Activated CD4-positive, alpha-beta memory T cell treated with anti-CD3 and anti-CD28 coated beads for 36 hours (primary cell): Measurements from ENCODE around the gene TMEM217. TPM values are rescaled to one million over a fixed set of nuclear protein-coding genes. Genes with fewer than 3 reads are reported as not detected.

Experiments
- CTCF ChIA-PET: fragments of 350-600 bp; sonication (Branson Sonifier 250); formaldehyde crosslinking; loops from one replicate; lab custom pipeline; 2021; ENCODE audit warnings: antibody characterized with exemption, inconsistent platforms; lab: Charles Lee
- POLR2A ChIA-PET: fragments of 350-600 bp; sonication (Branson Sonifier 250); formaldehyde crosslinking; loops from one replicate; lab custom pipeline; 2021; ENCODE audit warnings: antibody characterized with exemption; lab: Charles Lee
- DNase-seq: peaks from one replicate; pipeline ENCODE4 v3.0.0-alpha.2; 2020
- H3K27ac Mint-ChIP-seq: one replicate; pipeline ENCODE4 v1.8.0; 2021; ENCODE audit warnings: mixed read lengths
- H3K27me3 Mint-ChIP-seq: one replicate; pipeline ENCODE4 v1.8.0; 2021; ENCODE audit warnings: mixed read lengths
- H3K36me3 Mint-ChIP-seq: one replicate; pipeline ENCODE4 v1.8.0; 2021; ENCODE audit warnings: mixed read lengths
- H3K4me1 Mint-ChIP-seq: one replicate; pipeline ENCODE4 v1.8.0; 2021; ENCODE audit warnings: low read depth, mixed read lengths
- H3K4me3 Mint-ChIP-seq: one replicate; pipeline ENCODE4 v1.8.0; 2021; ENCODE audit warnings: mild to moderate bottlenecking, mixed read lengths
- H3K9me3 Mint-ChIP-seq: one replicate; pipeline ENCODE4 v1.8.0; 2021; ENCODE audit warnings: mixed read lengths
- intact Hi-C: fragments of 100-400 bp; cut with micrococcal nuclease; formaldehyde crosslinking; loops from one replicate; pipeline ENCODE4 v1.15.1; 2023
- total RNA-seq, 2 experiments: library from RNA; stranded (reverse); gene quantifications; one replicate each; pipeline ENCODE4 v1.2.3, GENCODE V29; 2021

The TMEM217 gene
- total RNA-seq, 2 experiments from 2014 or later: 2.2 to 3.3 TPM

DNA sequence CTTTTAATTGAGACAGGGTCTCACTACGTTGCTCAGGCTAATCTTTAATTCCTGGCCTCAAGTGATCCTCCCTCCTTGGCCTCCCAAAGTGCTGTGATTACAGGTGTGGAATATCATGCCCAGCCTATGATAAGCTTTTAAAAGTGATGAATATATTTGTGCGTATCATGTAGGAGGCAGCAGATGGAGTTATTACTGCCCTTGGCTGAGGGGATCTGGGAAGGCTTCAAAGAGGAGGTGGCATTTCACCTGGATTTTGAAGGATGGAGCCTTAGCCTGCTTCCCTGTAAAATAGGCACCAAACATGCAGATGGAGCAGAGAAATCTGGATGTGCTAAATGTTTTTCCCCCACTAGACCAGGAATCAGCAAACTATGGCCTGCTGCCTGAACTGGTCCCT lies 77.9 kb downstream of the TMEM217 start:
- Mint-ChIP-seq H3K36me3 (peaks cover 17% of the 10 kb centered on the region), H3K4me3 (no peak overlapping the region), H3K27ac (peak overlapping the region; percentile 51), H3K9me3 (no peaks in the 10 kb centered on the region), H3K4me1 (peaks cover 59% of the 10 kb centered on the region), H3K27me3 (no peaks in the 10 kb centered on the region)
- DNase-seq: no peak
- intact Hi-C loops: no loop called here
- POLR2A ChIA-PET: no interaction called here
- CTCF ChIA-PET: interaction anchor here (0.7 to 16.6 kb wide), 5 partner anchors 9 to 155 kb away, joined by 3 to 560 read pairs (median 4); no protein-coding TSS in a partner anchor

DNA sequence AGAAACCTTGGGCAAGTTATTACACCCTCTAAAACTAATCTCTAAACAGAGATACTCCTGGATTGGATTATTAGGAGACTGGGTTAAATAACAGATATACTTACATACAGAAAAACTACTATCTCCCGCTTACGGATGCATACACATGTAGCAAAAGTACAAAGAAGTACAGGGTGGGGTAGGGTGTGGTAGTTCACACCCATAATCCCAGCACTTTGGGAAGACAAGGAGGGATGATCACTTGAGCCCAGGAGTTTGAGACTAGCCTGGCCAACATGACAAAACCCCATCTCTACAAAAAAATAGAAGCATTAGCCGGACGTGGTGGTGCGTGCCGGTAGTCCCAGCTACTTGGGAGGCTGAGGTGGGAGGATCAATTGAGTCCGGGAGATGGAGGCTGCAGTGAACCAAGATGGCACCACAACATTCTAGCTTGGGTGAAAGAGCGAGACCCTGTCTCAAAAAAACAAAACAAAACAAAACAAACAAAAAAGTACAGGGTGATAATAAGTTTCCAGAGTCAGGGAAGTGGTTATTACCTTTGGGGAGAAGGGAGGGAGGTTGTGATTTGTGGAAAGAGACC lies 79.9 kb downstream of the TMEM217 start:
- Mint-ChIP-seq H3K27ac (peak overlapping the region; percentile 2), H3K36me3 (peaks cover 38% of the 10 kb centered on the region), H3K27me3 (no peaks in the 10 kb centered on the region), H3K4me1 (peaks cover 70% of the 10 kb centered on the region), H3K9me3 (no peaks in the 10 kb centered on the region), H3K4me3 (no peak overlapping the region)
- DNase-seq: no peak
- intact Hi-C loops: loop anchor here (10.0 kb wide), 1 partner anchor 583 kb away; the partner anchor contains the start of gene SRSF3
- ChIA-PET CTCF (interaction anchor here (1.2 to 16.6 kb wide), 3 partner anchors 20 to 153 kb away, joined by 3 to 560 read pairs (median 283); no protein-coding TSS in a partner anchor), POLR2A (interaction anchor here (0.5 to 9.0 kb wide), 2 partner anchors 108 to 128 kb away, joined by 3 to 166 read pairs; no protein-coding TSS in a partner anchor)

DNA sequence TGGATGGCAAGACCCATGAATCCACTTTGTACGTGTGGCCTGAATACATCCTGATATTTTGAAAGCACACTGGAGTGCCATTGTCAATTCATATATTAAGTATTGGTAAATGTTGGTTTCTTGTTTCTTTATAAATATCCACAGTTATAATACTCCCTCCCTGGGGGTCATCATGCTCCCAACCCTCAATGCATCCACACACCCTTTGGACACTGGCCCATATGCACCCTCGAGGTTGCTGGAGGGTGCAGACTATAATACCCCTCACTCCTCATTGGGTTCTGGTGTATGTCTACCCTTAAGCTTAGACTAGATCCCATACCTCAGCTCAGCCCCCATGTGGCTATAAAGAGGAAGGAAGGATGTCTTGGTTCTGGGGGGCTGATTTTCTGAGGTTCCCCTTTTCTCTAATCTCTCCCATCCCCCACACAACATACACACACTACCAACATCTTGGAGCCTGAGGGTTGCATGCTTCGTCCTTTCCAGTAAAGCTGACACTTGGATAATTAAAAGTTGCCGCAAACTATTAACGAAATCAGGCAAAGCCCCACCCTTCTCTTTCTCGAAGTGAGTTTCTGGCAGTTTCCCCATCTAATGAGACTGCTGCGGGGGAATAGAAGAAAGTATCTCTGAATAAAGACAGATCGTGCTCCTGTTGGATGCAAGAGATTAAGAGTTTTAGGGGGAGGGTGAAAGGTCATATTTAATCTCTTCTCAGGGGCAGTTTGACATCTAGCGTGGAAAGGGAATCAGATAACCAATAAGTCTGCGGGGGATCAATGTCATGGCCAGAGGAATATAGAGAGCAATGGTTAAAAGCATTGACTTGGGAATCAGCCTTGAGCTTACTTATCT lies 80.6 kb downstream of the TMEM217 start:
- CTCF ChIA-PET: interaction anchor here (1.2 to 16.6 kb wide), 4 partner anchors 21 to 152 kb away, joined by 3 to 560 read pairs (median 292); no protein-coding TSS in a partner anchor
- Mint-ChIP-seq H3K9me3 (no peaks in the 10 kb centered on the region), H3K27ac (peak overlapping the region; percentile 64), H3K27me3 (no peaks in the 10 kb centered on the region), H3K4me1 (peaks cover 71% of the 10 kb centered on the region), H3K36me3 (peaks cover 45% of the 10 kb centered on the region), H3K4me3 (no peak overlapping the region)
- DNase-seq: no peak
- POLR2A ChIA-PET: interaction anchor here (0.6 to 9.0 kb wide), 2 partner anchors 15 to 127 kb away, joined by 4 to 166 read pairs; no protein-coding TSS in a partner anchor
- intact Hi-C loops: loop anchor here (10.0 kb wide), 1 partner anchor 583 kb away; the partner anchor contains the start of gene SRSF3

DNA sequence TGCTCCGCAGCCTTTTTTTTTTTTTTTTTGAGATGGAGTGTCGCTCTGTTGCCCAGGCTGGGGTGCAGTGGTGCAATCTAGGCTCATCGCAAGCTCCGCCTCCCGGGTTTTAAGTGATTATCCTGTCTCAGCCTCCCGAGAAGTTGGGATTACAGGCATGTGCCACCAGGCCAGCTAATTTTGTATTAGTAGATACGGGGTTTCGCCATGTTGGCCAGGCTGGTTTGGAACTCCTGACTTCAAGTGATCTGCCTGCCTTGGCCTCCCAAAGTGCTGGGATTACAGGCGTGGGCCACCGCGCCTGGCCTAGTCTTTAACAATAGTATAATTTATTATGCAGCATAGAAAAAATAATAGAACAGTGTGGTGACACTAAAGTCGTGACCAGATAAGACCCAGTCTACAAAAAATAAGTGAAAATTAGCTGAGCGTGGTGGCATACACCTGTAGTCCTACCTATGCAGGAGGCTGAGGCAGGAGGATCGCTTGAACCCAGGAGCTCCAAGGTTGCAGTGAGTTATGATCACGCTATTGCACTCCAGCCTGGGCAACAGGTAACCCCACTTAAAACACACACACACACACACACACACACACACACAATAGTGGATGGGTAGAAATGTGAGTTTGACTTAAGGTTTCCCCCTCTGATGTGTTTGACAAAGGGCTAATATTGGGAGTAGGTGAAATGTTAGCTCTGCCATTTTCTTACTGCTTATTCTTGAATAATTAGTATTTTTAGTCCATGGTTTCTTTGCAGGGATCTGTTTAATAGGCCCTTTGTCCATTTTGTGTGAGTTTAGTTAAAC lies 81.5 kb downstream of the TMEM217 start:
- H3K4me3 Mint-ChIP-seq: no peak overlapping the region
- peaks cover 53% of the 10 kb centered on the region for H3K36me3 Mint-ChIP-seq
- CTCF ChIA-PET: interaction anchor here (0.6 to 16.6 kb wide), 5 partner anchors 21 to 151 kb away, joined by 3 to 560 read pairs (median 283); no protein-coding TSS in a partner anchor
- no peak for DNase-seq
- peak overlapping the region; percentile 64 for H3K27ac Mint-ChIP-seq
- H3K27me3 Mint-ChIP-seq: no peaks in the 10 kb centered on the region
- peaks cover 64% of the 10 kb centered on the region for H3K4me1 Mint-ChIP-seq
- POLR2A ChIA-PET: interaction anchor here (0.5 to 9.0 kb wide), 4 partner anchors 16 to 126 kb away, joined by 3 to 166 read pairs (median 4); no protein-coding TSS in a partner anchor
- intact Hi-C loops: loop anchor here (10.0 kb wide), 1 partner anchor 582 kb away; the partner anchor contains the start of gene SRSF3
- H3K9me3 Mint-ChIP-seq: no peaks in the 10 kb centered on the region

DNA sequence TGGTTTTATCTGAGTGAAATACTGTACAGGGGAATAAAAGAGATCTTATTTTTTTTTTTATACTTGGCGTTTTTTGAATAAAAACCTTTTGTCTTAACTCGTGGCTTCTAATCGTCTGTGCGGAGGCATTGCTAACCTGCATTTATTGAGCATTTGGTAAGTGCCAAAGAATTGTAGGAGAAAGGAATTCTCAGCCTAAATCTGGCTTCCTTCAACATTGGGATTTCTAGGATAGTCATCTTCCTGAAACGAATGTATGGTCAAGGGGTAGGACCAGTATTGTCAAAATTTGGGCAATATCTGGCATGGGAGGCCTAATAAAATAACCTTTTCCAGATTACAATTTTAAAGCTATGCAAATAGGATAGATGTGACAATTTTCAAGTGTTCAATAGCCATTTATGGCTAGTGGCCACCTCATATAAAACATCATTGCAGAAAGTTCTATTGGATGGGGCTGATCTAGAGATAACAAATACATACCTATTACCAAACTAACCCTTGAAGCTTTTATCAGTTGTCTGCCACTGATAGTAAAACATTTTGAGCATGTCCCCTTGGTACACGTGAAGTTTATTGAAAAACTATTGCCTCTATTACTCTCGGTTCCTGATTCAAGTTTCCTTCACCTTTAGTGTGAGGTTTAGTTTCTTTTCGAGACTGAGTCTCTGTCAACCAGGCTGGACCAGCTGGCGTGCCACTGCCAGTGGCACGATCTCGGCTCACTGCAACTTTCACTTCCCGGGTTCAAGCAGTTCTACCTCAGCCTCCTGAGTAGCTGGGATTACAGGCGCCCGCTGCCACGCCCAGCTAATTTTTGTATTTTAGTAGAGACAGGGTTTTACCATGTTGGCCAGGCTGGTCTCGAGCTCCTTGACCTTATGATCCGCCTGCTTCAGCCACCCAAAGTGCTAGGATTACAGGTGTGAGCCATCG lies 82.3 kb downstream of the TMEM217 start:
- POLR2A ChIA-PET: interaction anchor here (0.5 to 9.0 kb wide), 5 partner anchors 9 to 125 kb away, joined by 3 to 166 read pairs (median 4); no protein-coding TSS in a partner anchor
- Mint-ChIP-seq H3K36me3 (peaks cover 60% of the 10 kb centered on the region), H3K27me3 (no peaks in the 10 kb centered on the region), H3K4me1 (peaks cover 60% of the 10 kb centered on the region), H3K9me3 (no peaks in the 10 kb centered on the region), H3K4me3 (peak overlapping the region; percentile 87), H3K27ac (peak overlapping the region; percentile 95)
- CTCF ChIA-PET: interaction anchor here (9.6 to 16.6 kb wide), 3 partner anchors 33 to 150 kb away, joined by 283 to 560 read pairs (median 302); no protein-coding TSS in a partner anchor
- intact Hi-C loops: loop anchor here (10.0 kb wide), 1 partner anchor 581 kb away; the partner anchor contains the start of gene SRSF3
- no peak for DNase-seq

DNA sequence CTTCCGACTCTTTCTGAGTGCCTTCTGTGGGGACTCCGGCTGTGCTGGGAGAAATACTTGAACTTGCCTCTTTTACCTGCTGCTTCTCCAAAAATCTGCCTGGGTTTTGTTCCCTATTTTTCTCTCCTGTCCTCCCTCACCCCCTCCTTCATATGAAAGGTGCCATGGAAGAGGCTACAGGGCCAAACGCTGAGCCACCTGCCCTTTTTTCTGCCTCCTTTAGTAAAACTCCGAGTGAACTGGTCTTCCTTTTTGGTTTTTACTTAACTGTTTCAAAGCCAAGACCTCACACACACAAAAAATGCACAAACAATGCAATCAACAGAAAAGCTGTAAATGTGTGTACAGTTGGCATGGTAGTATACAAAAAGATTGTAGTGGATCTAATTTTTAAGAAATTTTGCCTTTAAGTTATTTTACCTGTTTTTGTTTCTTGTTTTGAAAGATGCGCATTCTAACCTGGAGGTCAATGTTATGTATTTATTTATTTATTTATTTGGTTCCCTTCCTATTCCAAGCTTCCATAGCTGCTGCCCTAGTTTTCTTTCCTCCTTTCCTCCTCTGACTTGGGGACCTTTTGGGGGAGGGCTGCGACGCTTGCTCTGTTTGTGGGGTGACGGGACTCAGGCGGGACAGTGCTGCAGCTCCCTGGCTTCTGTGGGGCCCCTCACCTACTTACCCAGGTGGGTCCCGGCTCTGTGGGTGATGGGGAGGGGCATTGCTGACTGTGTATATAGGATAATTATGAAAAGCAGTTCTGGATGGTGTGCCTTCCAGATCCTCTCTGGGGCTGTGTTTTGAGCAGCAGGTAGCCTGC lies 83.2 kb downstream of the TMEM217 start:
- intact Hi-C loops: loop anchor here (10.0 kb wide), 1 partner anchor 580 kb away; the partner anchor contains the start of gene SRSF3
- Mint-ChIP-seq H3K27ac (peak overlapping the region; percentile 95), H3K36me3 (peaks cover 60% of the 10 kb centered on the region), H3K4me3 (peak overlapping the region; percentile 87), H3K27me3 (no peaks in the 10 kb centered on the region), H3K4me1 (peaks cover 57% of the 10 kb centered on the region), H3K9me3 (no peaks in the 10 kb centered on the region)
- ChIA-PET CTCF (interaction anchor here (2.2 to 16.6 kb wide), 4 partner anchors 19 to 149 kb away, joined by 8 to 560 read pairs (median 292); no protein-coding TSS in a partner anchor), POLR2A (interaction anchor here (1.2 to 9.0 kb wide), 6 partner anchors 9 to 124 kb away, joined by 3 to 166 read pairs (median 5); no protein-coding TSS in a partner anchor)
- DNase-seq: no peak

DNA sequence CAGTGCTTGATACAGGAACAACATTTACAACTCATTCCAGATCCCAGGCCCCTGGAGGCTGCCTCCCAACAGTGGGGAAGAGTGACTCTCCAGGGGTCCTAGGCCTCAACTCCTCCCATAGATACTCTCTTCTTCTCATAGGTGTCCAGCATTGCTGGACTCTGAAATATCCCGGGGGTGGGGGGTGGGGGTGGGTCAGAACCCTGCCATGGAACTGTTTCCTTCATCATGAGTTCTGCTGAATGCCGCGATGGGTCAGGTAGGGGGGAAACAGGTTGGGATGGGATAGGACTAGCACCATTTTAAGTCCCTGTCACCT lies 83.8 kb downstream of the TMEM217 start:
- H3K4me3 Mint-ChIP-seq: peak overlapping the region; percentile 87

GRCh38 chr6:37173493-37174195 lies 84.3 kb downstream of the TMEM217 start:
- Mint-ChIP-seq H3K4me1 (peaks cover 58% of the 10 kb centered on the region), H3K4me3 (peak overlapping the region; percentile 87), H3K27me3 (no peaks in the 10 kb centered on the region), H3K36me3 (peaks cover 60% of the 10 kb centered on the region), H3K27ac (peak overlapping the region; percentile 95), H3K9me3 (no peaks in the 10 kb centered on the region)
- peak; percentile 72 for DNase-seq
- ChIA-PET POLR2A (interaction anchor here (0.6 to 9.0 kb wide), 17 partner anchors 8 to 144 kb away, joined by 3 to 166 read pairs (median 6); no protein-coding TSS in a partner anchor), CTCF (interaction anchor here (1.1 to 16.6 kb wide), 17 partner anchors 9 to 407 kb away, joined by 3 to 560 read pairs (median 8); partner anchors contain the start of gene C6orf89)
- intact Hi-C loops: loop anchor here (1.0 to 10.0 kb wide), 5 partner anchors 10 to 579 kb away; partner anchors contain the start of genes C6orf89 and SRSF3

More for the DNA sequence above, 83.8 kb downstream of the TMEM217 start:
- Mint-ChIP-seq H3K27ac (peak overlapping the region; percentile 95), H3K27me3 (no peaks in the 10 kb centered on the region), H3K9me3 (no peaks in the 10 kb centered on the region), H3K4me1 (peaks cover 55% of the 10 kb centered on the region), H3K36me3 (peaks cover 60% of the 10 kb centered on the region)
- POLR2A ChIA-PET: interaction anchor here (1.2 to 9.0 kb wide), 9 partner anchors 8 to 124 kb away, joined by 3 to 166 read pairs (median 7); no protein-coding TSS in a partner anchor
- CTCF ChIA-PET: interaction anchor here (1.3 to 16.6 kb wide), 7 partner anchors 17 to 408 kb away, joined by 6 to 560 read pairs (median 32); no protein-coding TSS in a partner anchor
- DNase-seq: no peak
- intact Hi-C loops: loop anchor here (10.0 kb wide), 1 partner anchor 579 kb away; the partner anchor contains the start of gene SRSF3
